GM18861 (cell line): ENCODE measurements around the gene TMEM269.
"Not testable (repeated sequence)": the region's sequence is repeated elsewhere in the genome, so short reads cannot be mapped to it uniquely, and the experiment has no call there.

Experiments
- ATAC-seq: cut with Tn5 transposase; IDR thresholded peaks from one replicate; pipeline ENCODE4 v1.9.1; 2021; ENCODE audit not compliant: unreplicated experiment

Gene TMEM269

DNA sequence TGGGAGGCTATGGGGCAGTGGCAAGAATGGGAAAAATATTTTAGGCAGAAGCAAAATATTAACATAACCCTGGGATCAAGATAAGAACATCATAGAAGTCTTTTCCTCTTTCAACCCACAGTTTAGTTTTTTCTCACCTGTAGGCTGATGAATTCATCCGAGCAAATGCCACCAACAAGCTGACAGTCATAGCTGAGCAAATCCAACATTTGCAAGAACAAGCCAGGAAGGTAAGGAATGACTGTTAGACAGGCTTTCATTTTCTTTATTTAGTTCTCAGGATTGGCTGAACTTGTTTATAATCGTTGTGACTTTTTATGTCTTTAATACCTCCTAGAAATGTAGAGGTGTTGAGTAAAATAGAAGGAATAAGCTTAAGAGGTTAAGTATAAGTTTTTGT is 11.4 kb upstream of the TMEM269 start:
- no peak for ATAC-seq

DNA sequence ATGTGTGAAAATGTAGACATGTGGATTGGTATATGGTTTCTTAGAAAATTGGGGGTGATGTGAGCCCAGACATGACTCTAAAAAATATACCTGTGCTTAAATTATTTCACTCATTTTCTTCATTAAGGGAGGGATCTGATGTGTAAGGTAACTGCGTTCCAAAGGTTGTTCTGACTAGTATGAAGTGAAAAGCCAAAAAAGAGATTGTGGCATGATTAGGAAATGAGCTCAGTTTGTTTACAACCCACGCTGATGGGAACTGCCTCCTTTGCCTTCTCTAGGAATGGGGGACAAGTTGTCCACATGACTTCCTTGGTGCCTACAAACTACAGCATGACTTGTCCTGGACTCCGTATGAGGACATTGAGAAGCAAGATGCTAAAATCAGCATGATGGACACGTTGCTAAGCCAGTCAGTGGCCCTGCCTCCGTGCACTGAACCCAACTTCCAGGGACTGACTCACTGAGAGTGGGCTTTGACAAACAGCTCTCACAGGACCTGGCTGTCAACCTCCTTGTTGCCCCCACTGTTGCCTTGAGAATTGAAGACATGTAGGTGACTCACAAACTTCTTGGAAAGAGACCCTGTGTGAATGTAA is 9.8 kb upstream of the TMEM269 start:
- no peak for ATAC-seq

DNA sequence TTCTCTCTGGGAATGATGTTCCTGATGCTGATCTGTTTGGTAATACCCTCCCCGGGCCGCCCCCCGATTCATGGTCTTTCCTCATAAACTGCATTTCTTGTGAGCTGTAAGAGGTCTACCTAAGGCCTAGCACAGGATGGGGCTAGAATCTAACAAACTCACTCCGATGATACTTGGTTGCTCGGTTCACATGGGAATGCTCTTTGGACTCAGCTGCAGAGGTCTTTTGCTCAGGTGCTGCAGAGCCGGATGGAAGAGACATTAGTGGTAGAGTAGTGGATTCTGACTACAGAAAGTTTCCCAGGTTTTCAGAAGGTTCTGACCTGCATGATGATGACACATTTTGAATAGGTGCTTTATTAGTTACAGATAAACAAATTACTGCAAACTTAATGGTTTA is 8.3 kb upstream of the TMEM269 start:
- ATAC-seq = no peak

DNA sequence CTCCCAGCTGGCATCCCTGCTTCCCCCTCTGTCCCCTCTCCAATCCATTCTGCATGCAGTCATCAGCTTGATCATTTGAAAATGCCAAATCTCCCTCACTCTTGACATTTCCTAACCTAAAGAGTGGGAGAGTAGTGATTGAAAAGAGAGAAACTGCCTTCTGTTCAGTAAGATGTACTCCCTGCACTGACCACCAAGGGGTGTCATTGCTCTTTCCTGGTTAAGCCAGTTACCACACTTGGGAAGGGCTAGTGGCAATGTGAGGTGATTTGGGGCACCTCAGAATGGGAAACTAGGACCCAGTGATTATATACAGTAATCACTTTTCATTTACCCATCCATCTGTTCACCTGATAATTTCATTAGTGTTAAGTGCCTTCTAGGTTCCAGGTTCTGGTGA is 6.9 kb upstream of the TMEM269 start:
- ATAC-seq = no peak

DNA sequence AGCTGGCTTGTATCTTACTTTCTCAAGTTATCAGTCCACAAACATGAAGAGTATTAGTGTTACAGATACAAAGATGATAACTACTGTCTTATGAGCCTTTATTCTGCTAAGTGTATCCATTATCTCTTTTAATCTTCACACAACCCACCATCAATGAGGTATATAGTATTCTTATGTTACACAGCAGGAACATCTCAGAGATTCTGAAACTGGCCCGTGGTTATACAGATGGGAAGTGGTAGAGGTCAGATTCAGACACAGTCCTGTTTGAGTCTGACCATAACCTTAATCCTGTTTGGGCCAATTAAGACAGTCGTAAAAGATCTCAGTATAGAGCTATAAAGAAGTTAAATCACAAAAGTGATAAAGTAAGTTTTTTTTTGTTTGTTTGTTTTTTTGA is 5.1 kb upstream of the TMEM269 start:
- no peak for ATAC-seq

DNA sequence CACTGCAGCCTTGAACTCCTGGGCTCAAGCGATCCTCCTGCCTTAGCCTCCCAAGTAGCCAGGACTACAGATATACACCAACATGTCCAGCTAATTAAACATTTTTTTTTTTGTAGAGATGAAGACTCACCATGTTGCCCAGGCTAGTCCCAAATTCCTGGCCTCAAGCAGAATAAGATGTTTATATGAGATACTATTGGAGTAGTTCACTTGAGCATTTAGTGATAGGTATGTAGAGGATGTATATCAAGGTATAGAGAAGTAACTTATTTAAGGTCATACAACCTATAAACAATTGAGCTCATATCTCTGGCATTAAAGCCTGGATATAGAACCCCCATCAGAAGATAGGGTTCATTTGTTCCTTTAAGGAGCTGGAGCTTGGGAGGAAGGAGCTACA is 4.6 kb upstream of the TMEM269 start:
- no peak for ATAC-seq

DNA sequence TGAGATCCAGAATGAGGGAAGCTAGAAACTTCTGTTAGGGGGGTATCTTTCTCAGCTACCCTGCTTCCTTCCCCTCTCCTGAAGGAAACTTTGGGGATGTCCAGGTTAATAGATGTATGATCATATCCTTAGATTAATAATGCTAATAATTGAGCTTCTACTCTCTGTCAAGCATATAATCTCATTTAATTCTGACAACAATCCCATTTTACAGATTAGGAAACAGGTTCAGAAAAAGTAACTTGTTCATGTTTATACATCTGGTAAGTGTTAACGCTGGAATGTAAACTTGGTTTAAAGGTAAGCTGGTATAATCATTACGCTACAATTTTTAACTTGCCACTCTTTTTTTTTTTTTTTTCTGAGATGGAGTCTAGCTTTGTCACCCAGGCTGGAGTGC is 1.7 kb upstream of the TMEM269 start:
- ATAC-seq = no peak

DNA sequence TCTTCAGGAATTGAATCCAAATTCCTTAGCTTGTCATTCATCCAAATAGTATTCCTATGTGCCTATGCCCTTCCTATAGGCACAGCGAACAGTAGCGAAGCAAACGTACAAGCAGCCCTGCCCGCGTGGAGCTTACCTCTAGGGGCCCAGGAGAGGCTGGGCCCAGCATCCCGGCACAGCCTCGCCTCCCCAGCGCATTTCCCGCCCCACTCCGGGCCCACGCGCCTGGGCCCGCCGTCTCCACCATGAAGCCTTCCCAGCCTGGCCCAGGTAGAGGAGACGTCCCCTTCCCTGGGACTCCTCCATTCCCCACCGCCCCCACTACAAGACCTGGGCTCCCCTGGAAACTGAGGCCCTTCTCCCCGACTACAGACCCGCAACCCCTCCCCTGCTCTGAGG is 245 bp upstream of the TMEM269 start:
- ATAC-seq = no peak

DNA sequence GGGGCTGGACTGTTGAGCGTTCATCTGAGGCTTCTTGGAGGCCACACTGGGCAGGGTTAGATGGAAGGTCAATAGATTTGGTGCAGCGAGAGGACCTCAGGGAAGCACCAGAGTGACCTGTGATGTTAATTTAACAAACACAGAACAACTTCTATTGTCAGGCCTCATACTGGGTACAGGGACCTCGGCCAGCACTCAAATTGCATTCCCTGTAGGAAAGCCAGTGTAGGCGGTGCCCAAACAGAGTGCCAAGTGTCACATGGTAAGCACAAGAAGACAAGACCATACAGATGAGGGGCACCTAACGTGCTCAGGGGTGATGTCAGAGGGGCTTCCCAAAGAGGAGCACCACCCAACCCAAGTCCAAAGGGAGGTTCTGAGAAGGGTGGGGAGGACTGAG is 1.3 kb downstream of the TMEM269 start:
- no peak for ATAC-seq

DNA sequence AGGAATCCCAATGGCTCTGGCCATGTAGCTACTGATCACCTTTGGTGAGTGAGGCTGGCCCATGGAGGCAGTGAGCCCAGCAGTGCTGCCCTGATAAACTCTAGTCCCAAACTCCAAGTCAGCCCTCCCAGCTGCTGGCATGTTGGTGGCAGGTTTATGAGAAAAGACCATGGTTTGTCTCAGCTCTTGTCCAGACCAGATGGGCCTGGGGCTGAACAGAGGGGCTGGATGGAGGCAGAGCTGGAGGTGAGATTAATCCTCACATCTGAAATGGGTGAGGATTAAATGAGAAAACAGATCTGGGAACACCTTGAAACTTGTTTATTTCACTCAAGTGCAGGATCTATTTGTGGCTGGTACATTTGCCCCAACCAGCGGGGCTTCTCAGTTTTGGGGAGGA is 3.2 kb downstream of the TMEM269 start:
- ATAC-seq = no peak

DNA sequence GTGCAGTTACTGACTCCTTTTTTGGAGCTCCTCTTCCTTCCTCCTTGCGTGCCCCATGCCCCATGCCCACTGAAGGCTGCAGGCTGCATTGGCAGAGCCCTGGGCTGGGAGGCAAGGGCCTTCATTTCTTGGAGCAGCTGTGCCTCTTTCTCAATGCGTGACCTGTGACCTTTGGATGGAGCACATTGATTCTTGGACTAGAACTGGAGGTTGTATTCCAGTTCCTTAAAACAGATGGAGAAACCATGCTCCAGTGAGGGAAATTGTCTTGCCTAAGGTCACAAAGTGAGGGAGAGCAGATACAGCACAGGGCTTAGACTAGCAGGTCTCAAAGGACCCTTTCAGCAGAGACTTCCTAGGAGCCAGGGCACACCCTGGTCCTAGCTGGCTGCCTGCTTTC is 9.0 kb downstream of the TMEM269 start:
- no peak for ATAC-seq

DNA sequence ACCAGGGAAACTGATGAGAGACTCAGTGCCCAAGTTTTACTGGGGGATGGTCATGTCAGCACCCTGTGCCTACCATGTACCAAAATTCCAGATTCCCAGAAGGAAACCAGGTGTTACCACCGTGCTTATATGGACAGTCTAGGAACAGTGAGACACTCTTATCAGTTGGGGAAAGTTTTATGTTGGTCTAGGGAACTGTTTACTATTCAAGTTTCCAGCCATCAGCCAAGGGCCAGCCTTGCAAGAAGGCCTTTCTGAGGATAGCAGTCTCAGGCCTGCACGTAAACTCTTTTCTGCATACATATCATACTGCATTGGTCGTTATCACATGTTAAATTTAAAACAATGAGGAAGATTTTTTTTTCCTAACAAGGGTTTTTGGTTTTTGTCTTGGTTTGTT is 12.6 kb downstream of the TMEM269 start:
- no peak for ATAC-seq

DNA sequence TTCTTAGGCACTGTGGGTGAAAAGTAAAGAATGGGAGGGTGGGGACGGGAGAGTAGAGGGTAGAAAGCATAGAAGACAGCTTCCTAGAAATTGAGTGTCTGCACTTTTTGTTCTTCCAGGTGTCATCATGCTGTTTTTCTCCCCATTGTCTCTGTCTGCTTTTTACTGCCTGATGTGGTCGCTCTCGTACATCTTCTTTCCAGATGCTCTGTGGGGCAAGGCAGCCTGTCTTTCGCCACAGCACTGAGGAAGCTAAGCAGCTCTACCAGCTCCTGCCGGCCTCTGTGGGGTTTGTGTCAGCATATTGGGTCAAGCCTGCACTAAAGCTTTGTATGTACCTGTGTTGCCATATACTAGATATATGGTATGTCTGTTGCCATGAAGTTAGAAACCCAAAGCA is 13.2 kb downstream of the TMEM269 start:
- no peak for ATAC-seq

DNA sequence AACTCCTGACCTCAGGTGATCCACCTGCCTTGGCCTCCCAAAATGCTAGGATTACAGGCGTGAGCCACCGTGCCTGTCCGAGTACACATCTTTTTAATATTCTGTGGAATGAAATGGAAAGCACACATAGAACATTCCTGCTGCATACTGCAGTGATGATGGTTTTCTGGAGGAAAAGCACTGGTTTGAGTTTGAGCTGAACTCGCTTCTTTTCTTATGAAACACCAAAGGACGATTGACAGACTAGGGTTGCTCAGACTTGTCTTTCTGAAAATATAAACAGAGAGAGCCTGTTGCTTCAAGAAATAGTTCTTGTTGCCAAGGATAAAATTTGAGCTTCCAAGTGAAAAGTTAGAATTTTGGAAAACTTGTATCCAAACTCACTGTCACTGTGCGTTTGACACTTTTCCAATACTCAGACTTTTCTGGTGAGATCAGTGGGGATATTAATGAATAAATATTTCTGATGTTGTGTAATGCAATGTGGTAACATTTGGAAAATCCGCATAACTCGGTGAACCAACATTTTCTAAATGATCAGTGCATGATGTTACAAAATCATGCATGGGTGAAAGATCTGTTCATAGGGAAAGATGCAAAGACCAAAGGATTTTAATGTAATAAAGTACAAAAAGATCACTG is 17.2 kb downstream of the TMEM269 start:
- ATAC-seq = no peak

DNA sequence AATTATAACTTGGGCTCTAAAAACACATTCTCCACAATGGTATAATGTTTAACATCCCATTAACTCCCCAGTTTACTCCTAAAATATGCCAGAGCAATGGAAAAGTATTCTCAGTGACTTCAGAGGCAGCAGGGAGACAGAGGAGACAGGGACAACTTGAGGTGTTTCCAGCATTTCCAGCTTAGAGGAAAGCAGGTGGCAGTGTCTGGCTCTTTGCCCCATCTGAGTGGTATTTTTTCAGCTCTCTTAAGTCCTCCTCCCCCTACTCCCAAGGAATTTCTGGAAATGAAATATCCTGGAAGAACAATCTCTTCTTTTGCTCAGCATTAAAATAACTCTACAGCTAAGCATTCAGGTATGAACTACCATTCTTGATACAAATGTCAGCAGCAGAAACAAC is 21.4 kb downstream of the TMEM269 start:
- no peak for ATAC-seq

DNA sequence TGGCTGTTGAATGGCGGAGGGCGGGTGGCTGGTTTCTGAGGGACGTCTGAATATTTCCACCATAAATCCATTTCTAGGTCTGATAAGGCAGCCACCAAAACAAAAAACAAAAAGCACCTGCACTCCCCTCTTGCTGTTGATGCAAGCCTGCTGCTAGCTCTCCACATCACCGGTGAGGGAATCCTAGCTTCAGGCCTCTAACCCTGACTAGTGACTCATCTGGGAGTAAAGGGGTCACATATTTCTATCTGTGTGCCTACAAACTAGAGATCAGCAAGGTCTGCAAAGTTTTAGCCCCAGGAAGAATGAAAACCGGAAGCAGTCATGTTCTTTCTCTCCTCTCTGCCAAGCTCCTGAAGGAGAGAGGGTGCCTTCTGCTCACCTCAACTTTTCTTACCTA is 21.8 kb downstream of the TMEM269 start:
- ATAC-seq = no peak

DNA sequence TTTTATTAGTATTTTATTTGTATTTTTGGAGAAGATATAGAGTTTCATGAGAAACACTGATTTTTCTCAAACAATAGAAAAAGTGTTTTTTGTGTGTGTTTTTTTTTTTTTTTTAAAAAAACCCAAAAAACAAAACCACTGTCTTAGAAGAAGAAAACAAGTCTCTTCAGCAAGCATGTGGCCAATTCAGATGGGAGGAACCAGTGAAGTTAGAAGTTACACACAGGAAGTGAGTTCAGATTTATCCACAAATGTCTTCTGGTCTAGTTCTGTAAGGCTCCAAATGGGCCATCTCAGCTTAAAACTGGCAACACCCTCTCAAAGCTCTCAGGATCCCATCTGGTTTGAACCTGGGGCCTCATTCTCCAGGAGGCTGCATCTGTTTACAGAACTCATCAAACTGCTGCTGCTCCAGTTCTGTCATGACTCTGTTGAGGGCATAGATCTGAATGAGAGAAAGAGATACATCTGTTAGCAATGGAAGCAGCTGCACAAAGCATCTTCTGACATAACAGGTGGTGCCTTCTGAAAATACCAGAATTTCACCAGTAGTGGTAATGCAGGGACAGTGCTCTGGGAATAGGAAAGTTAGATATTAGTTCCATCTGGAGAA is 22.4 kb downstream of the TMEM269 start:
- ATAC-seq = no peak

DNA sequence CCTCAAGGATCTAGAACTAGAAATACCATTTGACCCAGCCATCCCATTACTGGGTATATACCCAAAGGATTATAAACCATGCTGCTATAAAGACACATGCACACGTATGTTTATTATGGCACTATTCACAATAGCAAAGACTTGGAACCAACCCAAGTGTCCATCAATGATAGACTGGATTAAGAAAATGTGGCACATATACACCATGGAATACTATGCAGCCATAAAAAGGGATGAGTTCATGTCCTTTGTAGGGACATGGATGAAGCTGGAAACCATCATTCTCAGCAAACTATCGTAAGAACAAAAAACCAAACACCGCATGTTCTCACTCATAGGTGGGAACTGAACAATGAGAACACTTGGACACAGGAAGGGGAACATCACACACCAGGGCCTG is 30.0 kb downstream of the TMEM269 start:
- not testable (repeated sequence) for ATAC-seq

DNA sequence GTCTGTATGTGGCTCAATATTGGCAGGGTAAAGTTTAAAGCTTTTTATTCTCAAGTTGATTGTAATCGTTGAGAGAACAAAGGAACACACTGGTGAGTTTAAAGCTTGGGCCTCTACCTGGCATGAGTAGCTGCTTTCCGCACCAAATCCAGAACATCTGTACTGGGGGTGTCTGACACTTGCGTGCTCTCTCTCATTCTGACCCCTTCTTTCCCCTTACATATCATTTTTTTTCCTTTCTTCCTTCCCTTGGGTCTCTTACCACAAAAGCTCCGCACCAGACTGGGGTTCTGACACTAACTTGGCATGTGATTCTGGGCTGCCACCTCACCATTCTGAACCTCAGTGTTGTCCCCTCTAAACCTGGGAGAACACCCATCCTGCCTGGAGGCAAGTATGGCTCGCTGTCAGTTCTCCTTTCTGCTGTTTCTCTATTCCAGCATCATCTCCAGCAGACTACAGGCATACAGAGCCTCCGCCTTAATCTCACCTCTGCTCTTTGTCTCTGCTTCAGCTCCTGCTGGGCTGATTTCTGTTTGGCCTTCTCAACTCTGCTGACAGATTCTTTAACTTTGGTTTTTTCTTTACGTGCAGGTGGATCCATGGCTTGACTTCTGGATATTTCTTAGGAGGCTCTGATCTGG is 31.3 kb downstream of the TMEM269 start:
- ATAC-seq = no peak

DNA sequence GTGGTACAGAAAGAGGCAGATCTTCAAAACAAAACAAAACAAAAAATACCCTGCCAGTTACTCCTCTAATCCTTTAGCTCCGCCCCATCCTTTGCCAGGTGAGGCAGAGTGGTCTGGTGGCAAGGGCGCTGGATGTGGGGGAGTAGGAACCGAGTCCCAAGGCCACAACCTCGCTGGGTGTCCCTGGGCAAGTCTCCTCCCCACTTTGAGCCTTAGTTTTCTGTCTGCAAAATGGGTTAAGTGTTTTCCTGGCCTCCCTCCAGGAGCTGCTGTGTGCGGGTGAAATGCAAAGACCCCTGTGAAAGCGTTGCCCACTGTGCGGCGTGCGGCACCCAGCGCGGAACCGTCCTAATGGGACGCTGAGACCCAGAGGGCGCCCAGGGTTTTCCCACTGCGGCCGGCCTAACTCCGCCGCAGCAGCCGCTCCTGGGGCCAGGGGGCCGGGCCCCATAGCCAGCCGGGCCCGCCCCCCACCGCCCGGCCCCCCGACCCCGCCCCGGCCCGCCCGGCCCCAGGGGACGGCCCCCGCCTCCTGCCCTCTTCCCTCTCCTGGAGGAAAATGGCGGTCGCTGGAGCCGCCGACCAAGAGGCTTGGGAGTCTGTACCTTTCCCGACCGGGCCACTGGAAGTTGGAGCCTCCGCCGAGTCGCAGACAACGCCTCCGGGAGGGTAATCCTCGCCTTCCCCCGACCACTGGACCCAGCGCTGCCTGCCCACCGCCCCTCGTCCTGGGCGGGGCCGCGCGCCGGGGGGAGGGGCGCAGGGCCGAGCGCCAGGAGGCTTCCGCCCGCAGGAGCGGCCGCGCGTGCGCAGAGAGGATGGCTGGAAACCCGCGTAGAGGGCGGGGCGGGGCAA is 32.0 kb downstream of the TMEM269 start, which contains the start of the genes ERMAP and SVBP:
Gene ERMAP (plus strand): TSS at position 538 of the 855 bp plus-strand sequence. CDS start 13,327 bp downstream, outside the sequence.
Gene SVBP (minus strand): TSS at position 813 of the 855 bp plus-strand sequence. CDS start 853 bp downstream, outside the sequence.
- peak; percentile 62 for ATAC-seq

DNA sequence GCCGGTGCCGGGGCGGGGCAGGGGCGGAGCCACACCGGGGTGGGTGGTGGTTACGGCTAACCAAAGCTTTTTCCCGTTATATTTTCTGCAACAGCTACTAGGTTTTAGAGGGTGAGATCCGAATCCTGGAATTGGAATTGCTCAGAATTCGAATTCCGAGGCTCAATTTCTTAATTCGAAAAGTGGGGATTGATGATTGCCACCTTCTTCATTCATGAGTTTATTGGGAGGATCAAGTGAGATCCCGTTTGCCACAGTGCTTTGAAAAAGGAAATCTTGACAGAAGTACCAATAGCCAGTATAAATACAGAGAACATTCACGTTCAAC is 32.6 kb downstream of the TMEM269 start:
- ATAC-seq = no peak
